Heart left ventricle (tissue), 16 donors: ENCODE data around the gene SDHC. TPM values are rescaled to one million over a fixed set of nuclear protein-coding genes. Genes with fewer than 3 reads are reported as not detected.

Source experiments
- ATAC-seq, 4 donors: fragments of 200-7000 bp; cut with Tn5 transposase; one replicate each; pipeline ENCODE4 v1.9.1; 2020 to 2022; ENCODE audit warnings: moderate library complexity in 4 of 4, mild to moderate bottlenecking in 3 of 4, moderate number of reproducible peaks in 1 of 4
- DNase-seq, 5 donors: peaks; one replicate each; pipeline ENCODE4 v3.0.0-alpha.2; 2020
- H3K27ac ChIP-seq, 12 donors: fragments of 200-600 bp; sonication (generic) in 4 of 12; one replicate each; pipeline versions ENCODE4 v1.5.0 to v1.8.0; 2016 to 2022; ENCODE audit warnings: mild to moderate bottlenecking in 2 of 12
- H3K27me3 ChIP-seq, 9 donors: fragments of 200-600 bp; sonication (generic) in 2 of 9; one replicate each; pipeline versions ENCODE4 v1.5.1 to v1.8.0; 2016 to 2022; ENCODE audit warnings: mild to moderate bottlenecking in 3 of 9
- H3K36me3 ChIP-seq, 9 donors: fragments of 200-600 bp; sonication (generic) in 2 of 9; one replicate each; pipeline versions ENCODE4 v1.5.0 to v1.8.0; 2018 to 2022; ENCODE audit warnings: mild to moderate bottlenecking in 2 of 9
- H3K4me1 ChIP-seq, 12 donors: fragments of 200-600 bp; sonication (generic) in 4 of 12; one replicate each; pipeline versions ENCODE4 v1.5.0 to v1.8.0; 2016 to 2022; ENCODE audit warnings: mild to moderate bottlenecking in 3 of 12
- H3K4me3 ChIP-seq, 12 donors: fragments of 200-600 bp; sonication (generic) in 4 of 12; one replicate each; pipeline versions ENCODE4 v1.5.0 to v1.8.0; 2017 to 2022; ENCODE audit warnings: mild to moderate bottlenecking in 9 of 12, moderate library complexity in 4 of 12
- H3K9me3 ChIP-seq, 12 donors: fragments of 200-600 bp; sonication (generic) in 4 of 12; one replicate each; pipeline versions ENCODE4 v1.5.0 to v1.8.0; 2016 to 2022; ENCODE audit warnings: mild to moderate bottlenecking in 1 of 12
- POLR2A ChIP-seq, 2 donors: fragments of 450-650 bp; IDR thresholded peaks; one replicate each; pipeline ENCODE4 v1.6.1; 2017; ENCODE audit warnings: antibody characterized with exemption in 2 of 2, mild to moderate bottlenecking in 2 of 2, moderate library complexity in 2 of 2
- WGBS, 4 donors: extraction: QIAGEN DNeasy Blood & Tissue Kit in 2 of 4; methylation state at CpG; one replicate each; pipeline versions ENCODE4 v1.1.5 to v1.1.7; 2013 to 2018; 5-methylcytosine and 5-hydroxymethylcytosine counted together
- intact Hi-C, 10 donors: fragments of 100-400 bp; cut with DNase I; formaldehyde crosslinking; loops; one replicate each; pipeline versions ENCODE4 v1.11.1 to v1.14.2; 2022
- polyA plus RNA-seq, 2 donors: library from polyadenylated mRNA; stranded (reverse); fragments of 200-250 nt; gene quantifications; one replicate each; pipeline ENCODE4 v1.2.3, GENCODE V29; 2013
- total RNA-seq, 9 donors: library from RNA; depleted of rRNA in 2 of 9; stranded (reverse); fragments of >200 nt in 2 of 9; fragmentation: NEBNext Ultra II Directional in 3 of 9; extraction: Animal tissue kit (Norgen Biotek cat#: 25700) in 3 of 9; gene quantifications; one replicate each; pipeline versions ENCODE4 v1.1.0 to v1.2.4, GENCODE V29; 2016 to 2023
- TF ChIP-seq, protein P1 (sequence below), 12 donors: fragments of 200-600 bp; sonication (generic) in 4 of 12; IDR thresholded peaks; one replicate each; pipeline versions ENCODE4 v1.5.0 to v1.8.0; 2018 to 2022; ENCODE audit warnings: antibody characterized with exemption in 12 of 12, mild to moderate bottlenecking in 5 of 12
- donor health status: ischemic (EF 13 %, LVEDD 7.1; RV severe dilation, severe dysfunction).
- donor health status: healthy with polysubstance abuse.
- donor health status: DM: no; HTN: yes; CAD: no.
- donor health status: DM: no; HTN: no; CAD: no.
- donor health status: ischemic (EF 25% LVEDD 6.9; RV normal size, moderate dysfunction).
- donor health status: ischemic (EF 25% LVEDD 5.7; RV mildly dilated, moderate dysfunction).
- donor health status: healthy.
- donor health status: DM: yes; HTN: yes; CAD: no.
- donor health status: ischemic (EF 35%, LVEDD 5.7; RV mildly dilated, moderate dysfunction).
- donor health status: nonischemic (EF 11% LVEDD 7.7; RV severe dilation, severe dysfunction).
- donor health status: DM: yes; HTN: yes; CAD: no.
- donor health status: PGD.
- donor health status: ischemic (EF 29% LVEDD 5.4; RV normal size, mild dysfunction).
- donor health status: nonischemic (EF 23%, LVEDD 6.1; RV moderate dilation, normal function).

The SDHC gene
- total and polyA plus RNA-seq, 11 donors: 50.6 to 408 (median 301) TPM

- TF ChIP-seq, protein P1, sequence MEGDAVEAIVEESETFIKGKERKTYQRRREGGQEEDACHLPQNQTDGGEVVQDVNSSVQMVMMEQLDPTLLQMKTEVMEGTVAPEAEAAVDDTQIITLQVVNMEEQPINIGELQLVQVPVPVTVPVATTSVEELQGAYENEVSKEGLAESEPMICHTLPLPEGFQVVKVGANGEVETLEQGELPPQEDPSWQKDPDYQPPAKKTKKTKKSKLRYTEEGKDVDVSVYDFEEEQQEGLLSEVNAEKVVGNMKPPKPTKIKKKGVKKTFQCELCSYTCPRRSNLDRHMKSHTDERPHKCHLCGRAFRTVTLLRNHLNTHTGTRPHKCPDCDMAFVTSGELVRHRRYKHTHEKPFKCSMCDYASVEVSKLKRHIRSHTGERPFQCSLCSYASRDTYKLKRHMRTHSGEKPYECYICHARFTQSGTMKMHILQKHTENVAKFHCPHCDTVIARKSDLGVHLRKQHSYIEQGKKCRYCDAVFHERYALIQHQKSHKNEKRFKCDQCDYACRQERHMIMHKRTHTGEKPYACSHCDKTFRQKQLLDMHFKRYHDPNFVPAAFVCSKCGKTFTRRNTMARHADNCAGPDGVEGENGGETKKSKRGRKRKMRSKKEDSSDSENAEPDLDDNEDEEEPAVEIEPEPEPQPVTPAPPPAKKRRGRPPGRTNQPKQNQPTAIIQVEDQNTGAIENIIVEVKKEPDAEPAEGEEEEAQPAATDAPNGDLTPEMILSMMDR (IDR thresholded peaks at IDR 0.05): no peak
- TF ChIP-seq POLR2A (IDR thresholded peaks at IDR 0.05): no peak
- no peaks in the 10 kb centered on the region for H3K9me3 ChIP-seq
- no peaks in the 10 kb centered on the region for H3K27me3 ChIP-seq
- H3K27ac ChIP-seq: no peak overlapping the region
- no peak for ATAC-seq
- no peaks in the 10 kb centered on the region for H3K36me3 ChIP-seq
- H3K4me1 ChIP-seq: peaks cover 0 to 33% (median 6%) of the 10 kb centered on the region in 12 donors
- 72 to 91% (median 88%) methylated on average over 4 of the region's 4 CpGs for whole genome bisulfite sequencing, 4 donors
- no peak for DNase-seq
- intact Hi-C loops: no loop called here
- no peak overlapping the region for H3K4me3 ChIP-seq
Measured at GRCh38 chr1:161300478-161300877, 13.7 kb upstream of the SDHC start.

- Histone ChIP-seq H3K36me3 (no peaks in the 10 kb centered on the region), H3K27ac (peak overlapping the region in 10 of 12 donors; percentile 23 to 87 (median 50)), H3K9me3 (no peaks in the 10 kb centered on the region), H3K4me3 (peak overlapping the region; percentile 40 to 88 (median 76)), H3K27me3 (no peaks in the 10 kb centered on the region), H3K4me1 (peaks cover 0 to 42% (median 12%) of the 10 kb centered on the region in 12 donors)
- WGBS, 4 donors: 15 to 19% (median 16%) methylated on average over 17 of the region's 17 CpGs
- no peak for DNase-seq
- ATAC-seq: peak in 2 of 4 donors; percentile 8 to 11
- TF ChIP-seq, protein P1 (IDR thresholded peaks at IDR 0.05): no peak
- no peak for TF ChIP-seq POLR2A (IDR thresholded peaks at IDR 0.05)
- intact Hi-C loops: loop anchor here in 1 of 10 donors (5.0 kb wide), 1 partner anchor 72 kb away; no protein-coding TSS in a partner anchor
Measured at GRCh38 chr1:161304927-161305866, 9.0 kb upstream of the SDHC start.

- H3K27me3 ChIP-seq: no peaks in the 10 kb centered on the region
Measured at GRCh38 chr1:161305867-161306519, 8.2 kb upstream of the SDHC start.

More at GRCh38 chr1:161305867-161306519, 8.2 kb upstream of the SDHC start:
- Histone ChIP-seq H3K9me3 (no peaks in the 10 kb centered on the region), H3K36me3 (no peaks in the 10 kb centered on the region), H3K27ac (peak overlapping the region in 10 of 12 donors; percentile 23 to 87 (median 50)), H3K4me3 (peak overlapping the region; percentile 40 to 88 (median 76)), H3K4me1 (peaks cover 0 to 42% (median 12%) of the 10 kb centered on the region in 12 donors)
- ATAC-seq (peak; percentile 80 to 95 (median 94)), DNase-seq (peak; percentile 73 to 90 (median 81))
- intact Hi-C loops: loop anchor here in 1 of 10 donors (5.0 kb wide), 1 partner anchor 71 kb away; no protein-coding TSS in a partner anchor
- WGBS, 4 donors: 2 to 7% (median 4%) methylated on average over 30 to 31 of the region's 31 CpGs
- TF ChIP-seq, protein P1 (IDR thresholded peaks at IDR 0.05): peak in 5 of 12 donors; percentile 12 to 40 (median 25)
- TF ChIP-seq POLR2A (IDR thresholded peaks at IDR 0.05): peak in 1 of 2 donors; percentile 42
